SU-DHL-6 (cell line): Measurements from ENCODE around the gene ARHGEF37.

Experiments
- H2AFZ ChIP-seq: fragments of 200-600 bp; sonication (generic); 2 replicates; pipeline ENCODE4 v1.6.1; 2014; ENCODE audit warnings: low read depth, mild to moderate bottlenecking, moderate library complexity, mixed read lengths, antibody characterized with exemption, low read length; ENCODE audit not compliant: severe bottlenecking
- H3F3A ChIP-seq: fragments of 200-600 bp; shearing (Covaris generic); 2 replicates; pipeline ENCODE4 v1.6.0; 2016; ENCODE audit warnings: antibody characterized with exemption, mild to moderate bottlenecking; ENCODE audit not compliant: insufficient read depth
- H3K27ac ChIP-seq: fragments of 200-600 bp; sonication (generic); 2 replicates; pipeline ENCODE4 v1.5.1; 2016; ENCODE audit warnings: low read depth, mild to moderate bottlenecking, low read length, moderate library complexity, mixed read lengths
- H3K27me3 ChIP-seq: fragments of 200-600 bp; sonication (generic), shearing (Covaris generic); 2 replicates; pipeline ENCODE4 v1.6.0; 2014; ENCODE audit warnings: mild to moderate bottlenecking, low read length
- H3K36me3 ChIP-seq: fragments of 200-600 bp; sonication (generic); 2 replicates; pipeline ENCODE4 v1.6.1; 2014; ENCODE audit warnings: mild to moderate bottlenecking, low read length, mixed read lengths
- H3K4me2 ChIP-seq: fragments of 300-600, 200-600 bp; shearing (Covaris generic), sonication (generic); 2 replicates; pipeline ENCODE4 v1.6.0; 2014; ENCODE audit warnings: low read length, low read depth, mild to moderate bottlenecking; ENCODE audit not compliant: poor library complexity, severe bottlenecking
- H3K4me3 ChIP-seq: fragments of 200-600 bp; sonication (generic); 2 replicates; pipeline ENCODE4 v1.5.1; 2014; ENCODE audit warnings: antibody characterized with exemption, low read length, mild to moderate bottlenecking, mixed read lengths; ENCODE audit not compliant: insufficient read depth, poor library complexity, severe bottlenecking
- H3K79me2 ChIP-seq: fragments of 200-600 bp; sonication (generic); 2 replicates; pipeline ENCODE4 v1.6.1; 2014; ENCODE audit warnings: mild to moderate bottlenecking, low read length, moderate library complexity; ENCODE audit not compliant: insufficient read depth
- H3K9ac ChIP-seq: fragments of 200-600 bp; sonication (generic); 2 replicates; pipeline ENCODE4 v1.7.0; 2014; ENCODE audit warnings: mild to moderate bottlenecking, low read length
- H3K9me2 ChIP-seq: fragments of 200-600 bp; sonication (generic); replicated peaks from 2 replicates; pipeline ENCODE4 v1.6.1; 2014; ENCODE audit warnings: low read length; ENCODE audit not compliant: insufficient read depth
- H3K9me3 ChIP-seq: fragments of 200-600 bp; sonication (generic); 2 replicates; pipeline ENCODE4 v1.6.1; 2014; ENCODE audit warnings: low read length, mixed read lengths; ENCODE audit not compliant: insufficient read depth
- H4K20me1 ChIP-seq: fragments of 200-600 bp; sonication (generic); 2 replicates; pipeline ENCODE4 v1.6.1; 2014; ENCODE audit warnings: low read depth, mild to moderate bottlenecking, antibody characterized with exemption, low read length, moderate library complexity, mixed read lengths
- CTCF ChIP-seq: fragments of 200-600 bp; sonication (generic); IDR thresholded peaks from one replicate; pipeline ENCODE4 v1.5.1; 2017; ENCODE audit warnings: antibody characterized with exemption, mild to moderate bottlenecking, low read length, moderate library complexity; ENCODE audit not compliant: insufficient read depth, poor library complexity, severe bottlenecking
- EZH2phosphoT487 ChIP-seq: fragments of 200-600 bp; sonication (generic), shearing (Covaris generic); conservative IDR thresholded peaks from 2 replicates; pipeline ENCODE4 v1.6.1; 2018; ENCODE audit warnings: mild to moderate bottlenecking, antibody characterized with exemption, low read length, moderate library complexity, mixed read lengths

Gene ARHGEF37

GRCh38 chr5:149600932-149601331 is 19.6 kb downstream of the ARHGEF37 start:
- Histone ChIP-seq H3K4me2 (no peak overlapping the region), H3K27me3 (no peaks in the 10 kb centered on the region), H3K36me3 (no peaks in the 10 kb centered on the region), H4K20me1 (no peaks in the 10 kb centered on the region), H3K27ac (no peak overlapping the region), H3K9me2 (no peaks in the 10 kb centered on the region), H3K79me2 (no peaks in the 10 kb centered on the region), H3K9me3 (no peaks in the 10 kb centered on the region), H3K9ac (no peak overlapping the region), H3F3A (0 out of 2 replicates have a peak, but pooled peaks cover 2% of the 10 kb centered on the region), H2AFZ (no peak overlapping the region), H3K4me3 (no peak overlapping the region)
- TF ChIP-seq EZH2phosphoT487: no peak
- TF ChIP-seq CTCF: no peak

GRCh38 chr5:149603210-149603609 is 21.9 kb downstream of the ARHGEF37 start:
- Histone ChIP-seq H3K27me3 (no peaks in the 10 kb centered on the region), H3K4me2 (no peak overlapping the region), H2AFZ (no peak overlapping the region), H3K27ac (no peak overlapping the region), H3K79me2 (no peaks in the 10 kb centered on the region), H3K4me3 (no peak overlapping the region), H3K9me2 (no peaks in the 10 kb centered on the region), H3K36me3 (no peaks in the 10 kb centered on the region), H4K20me1 (no peaks in the 10 kb centered on the region), H3K9me3 (no peaks in the 10 kb centered on the region), H3F3A (0 out of 2 replicates have a peak, but pooled peaks cover 5% of the 10 kb centered on the region), H3K9ac (no peak overlapping the region)
- no peak for TF ChIP-seq CTCF
- no peak for TF ChIP-seq EZH2phosphoT487

- Histone ChIP-seq H2AFZ (no peak overlapping the region), H3K9ac (no peak overlapping the region), H3K9me3 (no peaks in the 10 kb centered on the region), H3F3A (0 out of 2 replicates have a peak, but pooled peaks cover 5% of the 10 kb centered on the region), H3K36me3 (no peaks in the 10 kb centered on the region), H3K4me2 (no peak overlapping the region), H3K4me3 (no peak overlapping the region), H3K27me3 (no peaks in the 10 kb centered on the region), H3K79me2 (no peaks in the 10 kb centered on the region), H4K20me1 (no peaks in the 10 kb centered on the region), H3K27ac (no peak overlapping the region), H3K9me2 (no peaks in the 10 kb centered on the region)
- TF ChIP-seq CTCF: no peak
- TF ChIP-seq EZH2phosphoT487: no peak
Measured at GRCh38 chr5:149603920-149604319, 22.6 kb downstream of the ARHGEF37 start.

- Histone ChIP-seq H3K27ac (no peak overlapping the region), H3K36me3 (no peaks in the 10 kb centered on the region), H3K4me3 (no peak overlapping the region), H3K9me3 (no peaks in the 10 kb centered on the region), H3K9me2 (no peaks in the 10 kb centered on the region), H4K20me1 (no peaks in the 10 kb centered on the region), H3K4me2 (no peak overlapping the region), H3K27me3 (no peaks in the 10 kb centered on the region), H2AFZ (no peak overlapping the region), H3K79me2 (no peaks in the 10 kb centered on the region), H3K9ac (no peak overlapping the region), H3F3A (0 out of 2 replicates have a peak, but pooled peaks cover 5% of the 10 kb centered on the region)
- TF ChIP-seq CTCF (no peak), EZH2phosphoT487 (no peak)
Measured at GRCh38 chr5:149604321-149604720, 23.0 kb downstream of the ARHGEF37 start.
